HG03175 (cell line): ENCODE measurements around the gene NSUN5.
"Not testable (repeated sequence)": the region's sequence is repeated elsewhere in the genome, so short reads cannot be mapped to it uniquely, and the experiment has no call there.

Experiments used
- ATAC-seq: cut with Tn5 transposase; IDR thresholded peaks from one replicate; pipeline ENCODE4 v1.9.1; 2021; ENCODE audit warnings: mild to moderate bottlenecking, moderate library complexity; ENCODE audit not compliant: unreplicated experiment

Gene NSUN5

GRCh38 chr7:73297706-73298105, 10.9 kb downstream of the NSUN5 start:
- ATAC-seq = not testable (repeated sequence)

- not testable (repeated sequence) for ATAC-seq
Measured at GRCh38 chr7:73297235-73297634, 11.4 kb downstream of the NSUN5 start.

- ATAC-seq = not testable (repeated sequence)
Measured at GRCh38 chr7:73277210-73277609, 31.4 kb downstream of the NSUN5 start.

- not testable (repeated sequence) for ATAC-seq
Measured at GRCh38 chr7:73267813-73268212, 40.8 kb downstream of the NSUN5 start.

GRCh38 chr7:73266719-73267368, 41.8 kb downstream of the NSUN5 start:
- ATAC-seq = peak; percentile 68

- not testable (repeated sequence) for ATAC-seq
Measured at GRCh38 chr7:73262416-73262815, 46.2 kb downstream of the NSUN5 start.
